SJCRH30 (cell line): ENCODE measurements around the gene ATXN7L2. TPM values are rescaled to one million over a fixed set of nuclear protein-coding genes. Genes with fewer than 3 reads are reported as not detected.

Source experiments
- DNase-seq, 2 experiments: peaks; one replicate each; pipeline ENCODE4 v3.0.0-alpha.2; 2015 to 2020
- H3K27ac ChIP-seq: fragments of 250-450 bp; sonication (Bioruptor Pico); 2 replicates; pipeline ENCODE4 v1.5.1; 2020; ENCODE audit warnings: mild to moderate bottlenecking, moderate library complexity
- H3K27me3 ChIP-seq: fragments of 250-450 bp; sonication (Bioruptor Pico); 2 replicates; pipeline ENCODE4 v1.5.1; 2020; ENCODE audit warnings: mild to moderate bottlenecking, moderate library complexity
- H3K36me3 ChIP-seq: fragments of 250-450 bp; sonication (Bioruptor Pico); 2 replicates; pipeline ENCODE4 v1.5.1; 2020; ENCODE audit warnings: mild to moderate bottlenecking, moderate library complexity
- H3K4me1 ChIP-seq: fragments of 250-450 bp; sonication (Bioruptor Pico); 2 replicates; pipeline ENCODE4 v1.5.1; 2020; ENCODE audit warnings: mild to moderate bottlenecking, moderate library complexity
- H3K4me3 ChIP-seq: fragments of 250-450 bp; sonication (Bioruptor Pico); 2 replicates; pipeline ENCODE4 v1.5.1; 2020; ENCODE audit warnings: mild to moderate bottlenecking, moderate library complexity
- H3K9me3 ChIP-seq: fragments of 250-450 bp; sonication (Bioruptor Pico); replicated peaks from 2 replicates; pipeline ENCODE4 v1.5.1; 2020; ENCODE audit warnings: mild to moderate bottlenecking, moderate library complexity
- total RNA-seq: library from RNA; depleted of rRNA; stranded (reverse); fragments of >200 nt; shearing (Covaris generic); gene quantifications from 2 replicates; pipeline ENCODE4 v1.2.3, GENCODE V29; 2014

The ATXN7L2 gene
- total RNA-seq, 1 experiment from 2014 or later = 9.1 TPM

GRCh38 chr1:109497449-109498160, 13.9 kb downstream of the ATXN7L2 start:
- no peak overlapping the region; the same call in 1 of the 2 replicates for H3K27ac ChIP-seq
- no peaks in the 10 kb centered on the region for H3K9me3 ChIP-seq
- peaks cover 23% of the 10 kb centered on the region for H3K4me1 ChIP-seq
- DNase-seq = no peak
- H3K27me3 ChIP-seq = no peaks in the 10 kb centered on the region
- no peak overlapping the region for H3K4me3 ChIP-seq
- 0 out of 2 replicates have a peak, but pooled peaks cover 3% of the 10 kb centered on the region for H3K36me3 ChIP-seq

GRCh38 chr1:109498161-109498801, 14.6 kb downstream of the ATXN7L2 start:
- Histone ChIP-seq H3K27me3 (no peaks in the 10 kb centered on the region), H3K4me3 (no peak overlapping the region), H3K27ac (peak overlapping the region; percentile 58), H3K4me1 (peaks cover 23% of the 10 kb centered on the region), H3K9me3 (no peaks in the 10 kb centered on the region), H3K36me3 (0 out of 2 replicates have a peak, but pooled peaks cover 3% of the 10 kb centered on the region)
- DNase-seq = peak; percentile 85 to 93

- H3K9me3 ChIP-seq = no peaks in the 10 kb centered on the region
- H3K27ac ChIP-seq = peak overlapping the region; percentile 58; the same call in 1 of the 2 replicates
- H3K27me3 ChIP-seq = no peaks in the 10 kb centered on the region
- H3K36me3 ChIP-seq = 0 out of 2 replicates have a peak, but pooled peaks cover 3% of the 10 kb centered on the region
- H3K4me1 ChIP-seq = peaks cover 20% of the 10 kb centered on the region
- DNase-seq = no peak
- no peak overlapping the region for H3K4me3 ChIP-seq
Observed at GRCh38 chr1:109499081-109499480, 15.4 kb downstream of the ATXN7L2 start.

GRCh38 chr1:109499661-109500536, 16.2 kb downstream of the ATXN7L2 start:
- H3K27me3 ChIP-seq = no peaks in the 10 kb centered on the region
- H3K27ac ChIP-seq = no peak overlapping the region
- H3K36me3 ChIP-seq = 0 out of 2 replicates have a peak, but pooled peaks cover 3% of the 10 kb centered on the region
- H3K4me1 ChIP-seq = peaks cover 20% of the 10 kb centered on the region
- peak; percentile 83 to 88 for DNase-seq
- no peaks in the 10 kb centered on the region for H3K9me3 ChIP-seq
- H3K4me3 ChIP-seq = no peak overlapping the region

- Histone ChIP-seq H3K27me3 (no peaks in the 10 kb centered on the region), H3K36me3 (0 out of 2 replicates have a peak, but pooled peaks cover 3% of the 10 kb centered on the region), H3K27ac (no peak overlapping the region), H3K9me3 (no peaks in the 10 kb centered on the region), H3K4me3 (no peak overlapping the region), H3K4me1 (peaks cover 20% of the 10 kb centered on the region)
- no peak for DNase-seq
Observed at GRCh38 chr1:109500941-109501381, 17.3 kb downstream of the ATXN7L2 start.

- Histone ChIP-seq H3K36me3 (0 out of 2 replicates have a peak, but pooled peaks cover 3% of the 10 kb centered on the region), H3K27ac (no peak overlapping the region), H3K27me3 (no peaks in the 10 kb centered on the region), H3K4me3 (no peak overlapping the region), H3K9me3 (no peaks in the 10 kb centered on the region), H3K4me1 (peaks cover 20% of the 10 kb centered on the region)
- DNase-seq = no peak
Observed at GRCh38 chr1:109501644-109502363, 18.1 kb downstream of the ATXN7L2 start.

GRCh38 chr1:109502364-109502851, 18.7 kb downstream of the ATXN7L2 start:
- H3K4me1 ChIP-seq = peaks cover 20% of the 10 kb centered on the region
- 0 out of 2 replicates have a peak, but pooled peaks cover 3% of the 10 kb centered on the region for H3K36me3 ChIP-seq
- no peak for DNase-seq
- no peaks in the 10 kb centered on the region for H3K27me3 ChIP-seq
- no peak overlapping the region for H3K4me3 ChIP-seq
- no peaks in the 10 kb centered on the region for H3K9me3 ChIP-seq
- H3K27ac ChIP-seq = no peak overlapping the region

GRCh38 chr1:109503935-109504334, 20.2 kb downstream of the ATXN7L2 start:
- H3K27me3 ChIP-seq = no peaks in the 10 kb centered on the region
- H3K4me3 ChIP-seq = no peak overlapping the region
- no peak for DNase-seq
- peaks cover 14% of the 10 kb centered on the region for H3K4me1 ChIP-seq
- no peak overlapping the region for H3K27ac ChIP-seq
- H3K9me3 ChIP-seq = no peaks in the 10 kb centered on the region
- 0 out of 2 replicates have a peak, but pooled peaks cover 3% of the 10 kb centered on the region for H3K36me3 ChIP-seq

- no peaks in the 10 kb centered on the region for H3K27me3 ChIP-seq
- no peak for DNase-seq
- peaks cover 4% of the 10 kb centered on the region; the same call in 1 of the 2 replicates for H3K4me1 ChIP-seq
- H3K27ac ChIP-seq = no peak overlapping the region
- H3K9me3 ChIP-seq = no peaks in the 10 kb centered on the region
- 0 out of 2 replicates have a peak, but pooled peaks cover 3% of the 10 kb centered on the region for H3K36me3 ChIP-seq
- no peak overlapping the region for H3K4me3 ChIP-seq
Observed at GRCh38 chr1:109504974-109505373, 21.3 kb downstream of the ATXN7L2 start.

GRCh38 chr1:109508001-109508872, 24.5 kb downstream of the ATXN7L2 start:
- Histone ChIP-seq H3K36me3 (no peaks in the 10 kb centered on the region), H3K4me3 (no peak overlapping the region), H3K4me1 (peaks cover 6% of the 10 kb centered on the region), H3K27me3 (no peaks in the 10 kb centered on the region), H3K9me3 (no peaks in the 10 kb centered on the region), H3K27ac (no peak overlapping the region)
- DNase-seq = no peak

GRCh38 chr1:109508873-109509175, 25.1 kb downstream of the ATXN7L2 start:
- Histone ChIP-seq H3K27ac (no peak overlapping the region), H3K9me3 (no peaks in the 10 kb centered on the region), H3K36me3 (no peaks in the 10 kb centered on the region), H3K4me1 (peaks cover 11% of the 10 kb centered on the region), H3K4me3 (no peak overlapping the region), H3K27me3 (no peaks in the 10 kb centered on the region)
- DNase-seq = no peak

GRCh38 chr1:109509176-109510134, 25.8 kb downstream of the ATXN7L2 start, which contains the start of gene AMIGO1:
Gene AMIGO1, minus strand, starts transcription at chr1:109509727. Its CDS starts 815 bp downstream, at chr1:109508912.
- no peak within 1 kb of the TSS for H3K27ac ChIP-seq
- no peaks in the 10 kb centered on the region for H3K27me3 ChIP-seq
- no peaks in the 10 kb centered on the region for H3K9me3 ChIP-seq
- peaks cover 17% of the 10 kb centered on the region for H3K4me1 ChIP-seq
- H3K4me3 ChIP-seq = no peak within 1 kb of the TSS
- DNase-seq = no peak
- H3K36me3 ChIP-seq = no peaks in the 10 kb centered on the region
